WTC11 (cell line): ENCODE results near the gene RNASEL. TPM values are rescaled to one million over a fixed set of nuclear protein-coding genes. Genes with fewer than 3 reads are reported as not detected.

ENCODE experiments used
- ATAC-seq: fragments of 200-7000 bp; cut with Tn5 transposase; 2 replicates; pipeline ENCODE4 v1.10.0; 2021; ENCODE audit warnings: mild to moderate bottlenecking, moderate library complexity
- CTCF ChIA-PET: fragments of 300-600 bp; sonication (Branson Sonifier 250); formaldehyde crosslinking; loops from one replicate; lab custom pipeline; 2021; ENCODE audit warnings: antibody characterized with exemption; lab: Charles Lee
- POLR2A ChIA-PET: fragments of 350-600 bp; sonication (Branson Sonifier 250); formaldehyde crosslinking; loops from one replicate; lab custom pipeline; 2021; ENCODE audit warnings: antibody characterized with exemption; lab: Charles Lee
- DNase-seq: peaks from one replicate; pipeline ENCODE4 v3.0.0; 2021; ENCODE audit warnings: low spot score
- H3K27ac Mint-ChIP-seq: 2 replicates; pipeline ENCODE4 v1.8.0; 2021; ENCODE audit warnings: mixed read lengths
- H3K27me3 Mint-ChIP-seq: 2 replicates; pipeline ENCODE4 v1.8.0; 2021; ENCODE audit warnings: low read depth, mild to moderate bottlenecking, moderate library complexity, mixed read lengths
- H3K36me3 Mint-ChIP-seq: 2 replicates; pipeline ENCODE4 v1.8.0; 2021; ENCODE audit warnings: mixed read lengths
- H3K4me1 Mint-ChIP-seq: 2 replicates; pipeline ENCODE4 v1.8.0; 2022; ENCODE audit warnings: mixed read lengths
- H3K4me3 Mint-ChIP-seq: 2 replicates; pipeline ENCODE4 v1.8.0; 2021; ENCODE audit warnings: mild to moderate bottlenecking, moderate library complexity, mixed read lengths
- H3K9me3 Mint-ChIP-seq: 2 replicates; pipeline ENCODE4 v1.8.0; 2021; ENCODE audit warnings: mixed read lengths
- ARID4B ChIP-seq: sonication (generic); formaldehyde crosslinking; IDR thresholded peaks from 2 replicates; pipeline ENCODE4 v1.8.0; 2023; ENCODE audit warnings: missing genetic modification reagents, mild to moderate bottlenecking, borderline replicate concordance
- CBFB ChIP-seq: sonication (generic); formaldehyde crosslinking; IDR thresholded peaks from 2 replicates; pipeline ENCODE4 v1.8.1; 2022; ENCODE audit warnings: mild to moderate bottlenecking, low read depth, missing genetic modification reagents
- CTCF ChIP-seq: fragments of 200-600 bp; IDR thresholded peaks from 2 replicates; pipeline ENCODE4 v1.8.0; 2022; ENCODE audit warnings: antibody characterized with exemption
- E2F4 ChIP-seq: sonication (generic); formaldehyde crosslinking; IDR thresholded peaks from 2 replicates; pipeline ENCODE4 v1.8.1; 2022; ENCODE audit warnings: low read depth, mild to moderate bottlenecking, moderate library complexity, missing genetic modification reagents, borderline replicate concordance
- EMX1 ChIP-seq: fragments of 250-450 bp; sonication (Bioruptor Pico); IDR thresholded peaks from 2 replicates; pipeline ENCODE4 v1.8.0; 2021; ENCODE audit warnings: mild to moderate bottlenecking
- IRF1 ChIP-seq: sonication (generic); formaldehyde crosslinking; IDR thresholded peaks from 2 replicates; pipeline ENCODE4 v1.8.0; 2023; ENCODE audit warnings: missing genetic modification reagents
- MLX ChIP-seq: sonication (generic); formaldehyde crosslinking; IDR thresholded peaks from 2 replicates; pipeline ENCODE4 v1.8.1; 2023; ENCODE audit warnings: mild to moderate bottlenecking, missing genetic modification reagents, moderate library complexity
- NFE2L1 ChIP-seq: sonication (generic); formaldehyde crosslinking; IDR thresholded peaks from 2 replicates; pipeline ENCODE4 v1.8.1; 2023; ENCODE audit warnings: missing genetic modification reagents
- NFYB ChIP-seq: sonication (generic); formaldehyde crosslinking; conservative IDR thresholded peaks from 2 replicates; pipeline ENCODE4 v1.8.0; 2022; ENCODE audit warnings: low read depth, missing genetic modification reagents
- NR1H2 ChIP-seq: sonication (generic); formaldehyde crosslinking; IDR thresholded peaks from 2 replicates; pipeline ENCODE4 v1.9.0; 2021; ENCODE audit warnings: mild to moderate bottlenecking, moderate library complexity, missing genetic modification reagents
- SMAD4 ChIP-seq: sonication (generic); formaldehyde crosslinking; IDR thresholded peaks from 2 replicates; pipeline ENCODE4 v1.8.0; 2022; ENCODE audit warnings: mild to moderate bottlenecking, missing genetic modification reagents
- STAT6 ChIP-seq: sonication (generic); formaldehyde crosslinking; conservative IDR thresholded peaks from 2 replicates; pipeline ENCODE4 v1.8.1; 2023; ENCODE audit warnings: mild to moderate bottlenecking, low read depth, missing genetic modification reagents, moderate library complexity
- TEAD1 ChIP-seq: sonication (generic); formaldehyde crosslinking; IDR thresholded peaks from 2 replicates; pipeline ENCODE4 v1.8.0; 2022; ENCODE audit warnings: mild to moderate bottlenecking, missing genetic modification reagents
- TEAD4 ChIP-seq: sonication (generic); formaldehyde crosslinking; IDR thresholded peaks from 2 replicates; pipeline ENCODE4 v1.8.0; 2022; ENCODE audit warnings: mild to moderate bottlenecking, missing genetic modification reagents
- ZNF219 ChIP-seq: sonication (generic); formaldehyde crosslinking; IDR thresholded peaks from 2 replicates; pipeline ENCODE4 v1.8.0; 2023; ENCODE audit warnings: missing genetic modification reagents, mild to moderate bottlenecking, borderline replicate concordance
- ZNF317 ChIP-seq: sonication (generic); formaldehyde crosslinking; IDR thresholded peaks from 2 replicates; pipeline ENCODE4 v1.8.1; 2023; ENCODE audit warnings: low read depth, mild to moderate bottlenecking, moderate library complexity, missing genetic modification reagents, borderline replicate concordance
- total RNA-seq: library from RNA; stranded (reverse); gene quantifications from 3 replicates; pipeline ENCODE4 v1.2.3, GENCODE V29; 2021

The RNASEL gene
- total RNA-seq, 1 experiment from 2014 or later, result 0.77 TPM

GRCh38 chr1:182596934-182597333, 7.9 kb upstream of the RNASEL start (continued):
- no peak for TF ChIP-seq ARID4B (CRISPR knock-in tag)

- Mint-ChIP-seq H3K27me3 (no peaks in the 10 kb centered on the region), H3K4me1 (peaks cover 7% of the 10 kb centered on the region; the same call in 1 of the 2 replicates), H3K36me3 (no peaks in the 10 kb centered on the region; the same call in 1 of the 2 replicates), H3K27ac (no peak overlapping the region), H3K9me3 (no peaks in the 10 kb centered on the region), H3K4me3 (no peak overlapping the region)
- ChIA-PET CTCF (interaction anchor here (0.6 to 16.0 kb wide), 35 partner anchors 9 to 515 kb away, joined by 3 to 669 read pairs (median 4); partner anchors contain the start of genes NPL and RGS16), POLR2A (interaction anchor here (1.1 to 1.3 kb wide), 2 partner anchors 187 to 188 kb away, joined by 3 read pairs; no protein-coding TSS in a partner anchor)
- DNase-seq (peak; percentile 84), ATAC-seq (peak; percentile 74)
- TF ChIP-seq ZNF219 (CRISPR knock-in tag) (no peak), TEAD4 (CRISPR knock-in tag) (no peak), CBFB (CRISPR knock-in tag) (no peak), IRF1 (CRISPR knock-in tag) (no peak), CTCF (peak; percentile 70), STAT6 (CRISPR knock-in tag) (no peak)
These were observed 6.7 kb upstream of the RNASEL start for GRCh38 chr1:182595641-182596240.

- ChIA-PET CTCF (interaction anchor here (0.6 to 2.7 kb wide), 11 partner anchors 10 to 509 kb away, joined by 3 to 14 read pairs (median 5); no protein-coding TSS in a partner anchor), POLR2A (no interaction called here)
- H3K4me3 Mint-ChIP-seq, result no peak overlapping the region
- no peak overlapping the region for H3K27ac Mint-ChIP-seq
- H3K4me1 Mint-ChIP-seq, result peaks cover 19% of the 10 kb centered on the region
- DNase-seq, result no peak
- peaks cover 11% of the 10 kb centered on the region for H3K9me3 Mint-ChIP-seq
- ATAC-seq, result no peak
- TF ChIP-seq SMAD4 (CRISPR knock-in tag) (no peak), ZNF317 (CRISPR knock-in tag) (no peak), EMX1 (CRISPR knock-in tag) (no peak), NR1H2 (CRISPR knock-in tag) (no peak), MLX (no peak), TEAD1 (CRISPR knock-in tag) (no peak), E2F4 (CRISPR knock-in tag) (no peak), NFYB (CRISPR knock-in tag) (no peak), NFE2L1 (CRISPR knock-in tag) (no peak)
- TF ChIP-seq, all 79 proteins: peak for 0
- Mint-ChIP-seq H3K36me3 (no peaks in the 10 kb centered on the region), H3K27me3 (peaks cover 3% of the 10 kb centered on the region; the same call in 1 of the 2 replicates)
These were observed 875 bp upstream of the RNASEL start for GRCh38 chr1:182589931-182590330.
